Erythroblast (primary cell): ENCODE results near the gene PTH2R.

Source experiments
- DNase-seq, 2 experiments: peaks; one replicate each; lab custom pipeline; 2025; lab: John Stamatoyannopoulos, UW
- GATA1 ChIP-seq: IDR thresholded peaks from 2 replicates; pipeline ENCODE4 v1.6.1; 2011; ENCODE audit warnings: low read depth, mild to moderate bottlenecking, control low read depth, low read length, moderate library complexity
- POLR2A ChIP-seq: IDR thresholded peaks from 2 replicates; pipeline ENCODE4 v1.6.1; 2011; ENCODE audit warnings: mild to moderate bottlenecking, low read length

The PTH2R gene, protein sequence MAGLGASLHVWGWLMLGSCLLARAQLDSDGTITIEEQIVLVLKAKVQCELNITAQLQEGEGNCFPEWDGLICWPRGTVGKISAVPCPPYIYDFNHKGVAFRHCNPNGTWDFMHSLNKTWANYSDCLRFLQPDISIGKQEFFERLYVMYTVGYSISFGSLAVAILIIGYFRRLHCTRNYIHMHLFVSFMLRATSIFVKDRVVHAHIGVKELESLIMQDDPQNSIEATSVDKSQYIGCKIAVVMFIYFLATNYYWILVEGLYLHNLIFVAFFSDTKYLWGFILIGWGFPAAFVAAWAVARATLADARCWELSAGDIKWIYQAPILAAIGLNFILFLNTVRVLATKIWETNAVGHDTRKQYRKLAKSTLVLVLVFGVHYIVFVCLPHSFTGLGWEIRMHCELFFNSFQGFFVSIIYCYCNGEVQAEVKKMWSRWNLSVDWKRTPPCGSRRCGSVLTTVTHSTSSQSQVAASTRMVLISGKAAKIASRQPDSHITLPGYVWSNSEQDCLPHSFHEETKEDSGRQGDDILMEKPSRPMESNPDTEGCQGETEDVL

DNA sequence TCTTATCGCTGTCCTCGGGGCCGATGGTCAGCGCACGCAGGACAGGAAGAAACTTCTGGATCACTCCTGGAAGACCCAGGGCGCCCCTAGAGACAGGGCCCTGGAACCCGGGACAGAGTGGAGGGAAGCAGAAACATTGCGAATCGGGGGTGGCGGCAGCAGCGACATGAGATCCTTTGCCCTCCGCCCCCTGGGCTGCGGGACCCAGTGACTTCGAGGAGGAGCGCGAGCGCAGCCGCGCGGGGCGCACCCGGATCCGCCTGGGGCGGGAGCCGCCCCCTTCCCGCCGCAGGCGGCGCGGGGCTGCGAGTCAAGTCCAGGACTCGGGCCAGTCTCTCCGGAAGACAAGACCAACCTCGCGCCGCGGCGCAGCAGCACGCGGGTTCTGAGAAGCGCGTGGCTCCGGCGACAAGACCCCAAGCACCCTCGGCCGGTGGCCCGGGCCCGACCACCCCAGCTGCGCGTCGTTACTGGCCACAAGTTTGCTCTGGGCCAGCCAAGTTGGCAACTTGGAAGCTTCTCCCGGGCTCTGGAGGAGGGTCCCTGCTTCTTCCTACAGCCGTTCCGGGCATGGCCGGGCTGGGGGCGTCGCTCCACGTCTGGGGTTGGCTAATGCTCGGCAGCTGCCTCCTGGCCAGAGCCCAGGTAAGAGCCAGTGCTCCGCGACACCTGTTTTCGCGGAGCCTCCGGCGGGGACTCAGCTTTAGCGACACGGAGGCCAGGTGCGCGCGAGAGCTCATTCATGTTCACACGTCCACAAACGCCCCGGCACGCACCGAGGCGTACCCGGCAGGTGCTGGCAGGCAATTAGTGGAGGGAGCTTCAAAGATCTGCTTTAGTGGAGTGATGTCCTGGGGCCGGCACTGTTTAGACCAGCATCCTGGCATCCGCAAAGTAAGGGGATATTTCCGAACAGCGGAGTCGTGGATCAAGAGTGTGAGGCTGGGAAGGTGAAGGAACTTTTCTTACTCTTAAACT, at the start of gene PTH2R:
Gene PTH2R (plus strand): TSS at position 319 of the 978 bp plus-strand sequence. CDS start 252 bp downstream, at position 571.
- peak in 1 of 2 experiments; percentile 6 for DNase-seq

DNA sequence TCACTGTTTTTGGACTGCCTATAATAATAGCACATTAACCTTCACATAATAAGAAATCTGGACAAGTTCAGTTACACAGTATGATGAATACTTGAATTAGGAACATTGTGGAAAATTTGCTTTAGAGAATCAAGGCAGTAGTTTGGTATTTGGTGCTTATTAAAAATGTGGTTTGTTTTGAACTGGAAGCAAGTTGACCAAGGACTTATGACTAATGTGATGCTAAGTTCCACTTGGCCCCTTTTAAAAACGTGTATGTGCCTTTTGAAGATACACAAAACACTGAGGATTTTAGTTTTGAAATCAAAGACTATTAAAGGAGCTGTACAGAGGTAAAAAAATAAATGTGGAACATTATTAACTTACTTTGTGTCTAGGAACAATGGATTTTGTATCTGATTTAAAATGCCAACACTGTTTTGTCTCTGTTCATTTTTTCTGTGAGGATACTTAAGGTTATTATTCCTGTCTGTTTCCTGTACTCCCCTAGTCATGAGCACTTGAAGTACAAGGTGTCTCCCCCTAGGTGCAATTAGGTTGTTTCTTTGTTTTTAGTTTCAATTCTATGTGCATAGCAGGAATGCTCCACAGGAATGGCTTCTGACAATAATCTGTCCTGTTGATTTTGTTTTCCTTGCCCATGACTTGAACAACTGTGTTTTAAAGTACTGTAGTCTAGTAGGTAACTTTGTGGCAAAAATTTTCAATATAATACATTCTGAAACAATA, 49.6 kb upstream of the PTH2R start:
- no peak for DNase-seq

More for the DNA sequence above, at the start of gene PTH2R:
- TF ChIP-seq GATA1 (no peak), POLR2A (no peak)

DNA sequence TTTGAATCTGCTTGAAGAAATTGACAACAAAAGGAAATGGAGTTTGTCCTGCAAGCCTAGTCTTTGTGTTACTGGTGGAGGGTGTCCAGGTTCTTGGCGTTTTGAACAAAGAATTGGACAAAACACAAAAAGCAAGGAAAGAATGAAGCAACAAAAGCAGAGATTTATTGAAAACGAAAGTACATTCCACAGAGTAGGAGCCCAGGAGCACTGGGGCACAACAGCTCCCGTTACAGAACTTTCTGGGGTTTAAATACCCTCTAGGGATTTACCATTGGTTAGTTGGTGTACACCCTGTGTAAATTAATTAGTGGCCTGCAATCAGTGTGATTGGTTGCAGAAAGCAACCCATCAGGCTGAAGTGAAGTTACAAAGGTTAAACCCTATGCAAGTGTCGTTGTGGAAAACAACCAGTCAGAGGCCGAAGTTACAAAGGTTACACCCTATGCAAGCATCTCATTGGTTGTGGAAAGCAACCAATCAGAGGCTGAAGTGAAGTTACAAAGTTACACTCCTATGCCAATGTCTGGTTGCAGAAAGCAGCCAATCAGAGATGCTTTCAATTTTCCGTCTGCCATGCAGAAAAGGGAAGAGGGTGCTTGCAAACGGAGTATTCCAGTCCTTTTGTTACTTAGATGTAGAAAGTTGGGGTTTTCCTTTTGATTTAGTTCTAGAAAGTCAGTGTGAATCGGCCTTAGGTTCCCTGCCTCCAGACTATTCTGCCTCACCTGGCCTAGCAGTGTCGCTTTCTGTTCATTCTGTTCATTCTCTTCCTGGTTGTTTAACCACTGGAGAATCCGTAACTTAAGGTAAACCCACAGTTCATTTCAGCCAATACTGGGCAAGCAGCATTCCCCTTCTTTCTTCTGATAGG, 47.6 kb upstream of the PTH2R start:
- DNase-seq = peak in 1 of 2 experiments; percentile 5
- no peak for TF ChIP-seq GATA1
- TF ChIP-seq POLR2A = no peak

More for the DNA sequence above, 49.6 kb upstream of the PTH2R start:
- TF ChIP-seq GATA1 = no peak
- TF ChIP-seq POLR2A = no peak

DNA sequence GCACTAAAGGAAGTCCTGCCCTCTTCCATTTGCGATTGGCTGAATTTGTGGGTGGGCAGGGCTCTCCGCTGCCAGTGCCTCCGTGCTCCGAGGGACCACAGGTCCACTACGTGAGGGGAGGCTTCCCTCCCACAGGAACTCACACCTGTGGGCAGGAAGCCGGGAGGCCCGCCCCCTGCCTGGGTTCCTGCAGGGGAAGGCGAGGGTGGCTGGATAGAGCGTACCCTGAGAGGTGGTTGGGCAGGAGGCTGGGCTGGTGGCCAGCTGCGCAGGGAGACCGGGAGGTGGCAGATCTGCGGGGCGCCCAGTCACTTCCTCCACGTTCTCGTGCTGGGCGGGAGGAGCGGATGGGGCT, 47.0 kb upstream of the PTH2R start:
- no peak for DNase-seq
- TF ChIP-seq GATA1 (no peak), POLR2A (no peak)

DNA sequence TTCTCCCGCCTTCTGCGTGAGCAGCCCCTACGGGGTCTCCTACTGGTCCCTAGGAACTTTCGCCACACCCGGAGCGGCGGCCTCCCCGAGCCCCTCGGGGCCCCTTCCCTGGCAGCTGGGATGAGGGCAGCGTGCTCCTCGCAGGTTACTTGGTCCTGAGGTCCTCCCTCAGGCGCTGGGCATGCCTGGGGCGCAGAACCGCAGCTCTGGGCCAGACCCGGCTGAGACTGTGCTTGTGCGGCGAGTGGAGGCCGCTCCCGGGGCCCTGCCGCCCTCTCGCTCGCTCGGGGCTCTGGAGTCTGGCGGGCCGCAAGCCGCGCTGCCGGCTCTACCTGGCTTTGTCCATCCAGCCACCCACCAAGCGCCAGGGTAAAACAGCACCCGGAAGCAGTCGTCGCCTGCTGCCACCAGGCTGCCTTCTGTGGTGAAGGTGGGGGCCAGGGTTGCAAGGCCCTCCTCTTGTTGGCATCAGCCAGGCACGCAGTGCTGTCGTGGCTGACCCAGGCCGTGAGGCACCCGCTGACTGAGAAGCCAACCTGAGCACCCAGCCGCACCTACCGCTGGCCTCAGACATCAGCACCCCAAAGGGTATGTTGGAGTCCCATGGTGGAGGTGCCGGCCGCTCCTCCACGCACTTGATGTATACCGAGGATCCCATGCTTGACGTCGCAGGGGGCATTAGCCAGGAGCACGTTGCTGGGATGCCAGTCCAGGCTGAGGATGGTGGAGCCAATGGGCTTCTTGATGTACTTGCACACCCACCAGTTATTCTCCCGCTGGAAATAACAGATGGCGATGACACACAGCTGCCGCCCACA, 46.1 kb upstream of the PTH2R start:
- no peak for DNase-seq
- TF ChIP-seq GATA1 (no peak), POLR2A (no peak)

DNA sequence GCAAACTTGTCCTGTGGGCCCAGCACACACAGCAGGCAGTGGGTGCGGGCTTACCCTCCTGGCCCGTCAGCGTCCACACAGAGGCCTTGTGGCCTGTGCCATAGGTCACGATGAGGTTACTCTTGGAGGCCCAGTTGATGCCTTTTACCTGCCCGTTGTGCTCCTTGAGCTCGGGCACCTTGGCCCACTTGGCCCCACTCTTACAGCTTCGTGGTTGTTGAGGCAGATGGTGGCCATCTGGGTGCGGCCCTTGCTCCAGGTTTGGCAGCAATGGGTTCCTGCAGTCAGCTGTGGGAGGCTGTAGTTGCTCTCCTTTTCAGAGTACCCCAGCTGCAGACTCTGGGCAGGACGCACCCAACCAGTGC, 45.5 kb upstream of the PTH2R start:
- TF ChIP-seq GATA1 (no peak), POLR2A (no peak)
- no peak for DNase-seq

DNA sequence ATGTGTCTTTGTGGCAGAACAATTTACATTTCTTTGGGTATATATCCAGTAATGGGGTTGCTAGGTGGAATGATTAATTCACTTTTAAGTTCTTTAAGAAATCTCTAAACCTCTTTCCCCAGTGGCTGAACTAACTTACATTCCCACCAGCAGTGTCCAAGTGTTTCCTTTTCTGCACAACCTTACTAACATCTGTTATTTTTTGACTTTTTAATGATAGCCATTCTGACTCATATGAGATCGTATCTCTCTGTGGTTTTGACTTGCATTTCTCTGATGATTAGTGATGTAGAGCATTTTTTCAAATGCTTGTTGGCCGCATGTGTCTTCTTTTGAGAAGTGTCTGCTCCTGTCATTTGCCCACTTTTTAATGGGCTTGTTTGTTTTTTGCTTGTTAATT, 43.1 kb upstream of the PTH2R start:
- peak in 1 of 2 experiments; percentile 14 for DNase-seq
- no peak for TF ChIP-seq POLR2A
- no peak for TF ChIP-seq GATA1

DNA sequence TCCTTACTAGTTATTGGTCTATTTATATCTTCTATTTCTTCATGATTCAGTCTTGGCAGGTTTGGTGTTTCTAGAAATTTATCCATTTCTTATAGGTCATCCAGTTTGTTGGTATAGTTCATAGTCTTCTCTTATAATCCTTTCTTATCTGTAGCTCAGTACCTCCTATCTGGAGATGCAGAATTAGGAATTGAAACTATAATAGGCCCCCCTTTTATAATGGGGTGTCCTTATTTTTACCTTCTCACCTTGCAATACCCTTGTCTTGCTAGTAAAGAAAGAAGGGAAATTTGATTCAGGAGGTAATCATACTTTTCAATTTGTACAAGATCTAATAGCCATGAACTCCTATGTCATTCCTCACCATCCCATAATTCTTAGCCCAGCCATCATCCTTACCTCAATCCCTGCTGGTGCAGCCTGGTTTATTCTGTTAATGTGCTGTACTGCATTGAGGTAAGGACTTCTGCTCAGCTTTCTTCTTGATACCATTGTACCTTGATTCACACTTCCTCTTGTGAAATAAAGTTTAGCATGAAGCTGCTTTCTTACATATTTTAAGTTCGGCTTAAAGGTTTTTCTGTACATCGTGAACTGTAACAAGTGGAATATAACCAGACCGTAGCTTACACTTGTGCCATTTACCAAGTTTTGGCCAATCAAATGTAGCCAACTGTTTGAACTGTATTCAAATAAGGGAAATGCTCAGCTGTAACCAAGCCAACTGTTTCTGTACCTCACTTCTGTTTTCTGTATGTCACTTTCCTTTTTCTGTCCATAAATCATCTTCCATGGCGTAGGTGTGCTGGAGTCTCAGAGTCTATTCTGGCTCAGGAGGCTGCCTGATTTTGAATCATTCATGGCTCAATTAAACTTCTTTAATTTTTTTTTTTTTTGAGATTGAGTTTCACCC, 40.1 kb upstream of the PTH2R start:
- TF ChIP-seq GATA1 (no peak), POLR2A (no peak)
- DNase-seq = no peak

DNA sequence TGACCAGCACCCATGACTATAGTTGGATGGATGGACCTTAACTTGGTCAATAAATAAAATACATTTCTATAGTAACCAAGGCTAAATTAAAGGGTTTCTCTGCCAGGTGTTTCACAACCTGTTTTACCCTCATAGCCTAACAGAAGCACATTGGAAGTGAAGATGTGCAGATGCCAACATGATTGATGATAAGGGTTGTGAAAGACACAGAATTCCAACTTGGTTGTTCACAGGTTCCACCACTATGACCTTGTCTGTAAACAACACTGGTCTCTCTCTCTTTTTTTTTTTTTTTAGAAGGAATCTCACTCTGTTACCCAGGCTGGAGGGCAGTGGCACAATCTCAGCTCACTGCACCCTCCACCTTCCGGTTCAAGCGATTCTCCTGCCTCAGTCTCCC, 37.5 kb upstream of the PTH2R start:
- no peak for TF ChIP-seq POLR2A
- TF ChIP-seq GATA1 = no peak
- no peak for DNase-seq

DNA sequence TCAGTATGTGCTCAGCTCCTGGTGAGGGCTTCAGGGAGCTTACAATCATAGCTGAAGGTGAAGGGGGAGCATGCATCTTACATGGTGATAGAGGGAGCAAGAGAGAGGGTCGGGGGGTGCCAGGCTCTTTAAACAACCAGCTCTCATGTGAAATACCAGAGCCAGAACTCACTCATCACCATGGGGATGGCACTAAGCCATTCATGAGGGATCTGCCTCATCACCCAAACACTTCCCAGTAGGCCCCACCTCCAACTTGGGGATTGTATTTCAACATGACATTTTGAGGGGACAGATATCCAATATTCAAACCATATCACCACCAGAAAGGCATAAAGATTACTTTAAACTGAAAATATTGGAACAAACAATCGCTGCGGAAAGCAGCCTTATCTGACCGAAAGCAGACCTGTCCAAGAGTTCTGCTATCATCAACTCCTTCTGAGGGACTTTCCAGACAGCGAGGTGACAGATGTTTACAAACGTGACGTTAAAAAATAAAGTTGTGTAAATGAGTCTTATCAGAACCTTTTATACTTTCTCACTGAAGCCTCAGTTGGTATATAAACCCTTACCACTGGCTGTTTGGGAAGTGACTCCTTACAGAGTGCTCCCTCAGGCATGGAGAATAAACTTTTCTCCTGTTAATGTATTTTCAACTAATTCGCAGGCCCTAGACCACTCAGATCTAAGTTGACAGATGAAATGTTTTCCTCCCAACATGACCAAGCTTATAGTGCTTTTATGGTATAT, 35.5 kb upstream of the PTH2R start:
- TF ChIP-seq POLR2A (no peak), GATA1 (no peak)
- DNase-seq = peak; percentile 22 to 51
